Measurements from ENCODE around the gene BCAS3. TPM values are rescaled to one million over a fixed set of nuclear protein-coding genes. Genes with fewer than 3 reads are reported as not detected.
"Not testable (repeated sequence)": the region's sequence is repeated elsewhere in the genome, so short reads cannot be mapped to it uniquely, and the experiment has no call there.

Gene BCAS3
- total RNA-seq, 1 donor from 2014 or later: 43.6 TPM

DNA sequence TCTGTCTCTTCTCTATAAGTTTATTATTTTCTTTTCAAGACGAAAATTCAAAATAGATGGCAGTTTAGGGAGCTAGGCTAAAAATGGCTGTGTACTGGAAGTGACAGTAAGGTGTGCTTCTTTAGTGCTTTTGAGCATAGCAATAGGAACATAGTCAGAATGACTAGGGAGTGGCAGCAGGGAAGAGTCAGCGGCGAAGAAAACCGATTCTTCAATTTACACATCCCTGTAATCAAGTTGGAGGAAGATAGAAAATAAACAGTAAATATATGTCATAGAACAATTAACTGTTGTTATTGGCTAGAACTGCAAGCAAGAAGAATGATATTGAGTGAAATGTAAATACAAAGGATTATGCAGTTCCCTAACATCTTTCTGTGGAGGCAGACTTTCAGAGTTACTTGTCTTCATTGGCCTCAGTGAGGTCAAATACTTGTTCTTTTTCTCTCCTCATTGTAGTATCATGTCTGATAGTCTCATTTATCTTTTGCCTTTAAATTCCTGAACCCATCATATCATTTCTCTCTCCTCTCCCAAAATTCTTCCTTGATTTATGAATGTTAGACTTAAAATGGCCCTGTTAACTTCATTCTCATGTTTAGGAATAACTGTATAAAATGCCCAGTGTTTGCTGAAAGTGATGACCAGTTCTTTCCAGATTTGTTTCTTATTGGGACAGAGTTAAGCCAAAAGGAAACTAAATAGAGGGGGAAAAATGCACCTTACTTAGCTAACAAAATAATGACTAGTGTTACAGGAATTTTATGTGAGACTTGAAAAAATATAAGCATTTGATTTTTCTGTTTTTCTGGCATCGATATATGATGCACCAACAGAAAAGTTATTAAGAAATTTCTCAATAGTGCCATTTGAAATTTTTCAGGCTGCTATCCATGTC is 211.4 kb downstream of the BCAS3 start:
- no peak for DNase-seq

DNA sequence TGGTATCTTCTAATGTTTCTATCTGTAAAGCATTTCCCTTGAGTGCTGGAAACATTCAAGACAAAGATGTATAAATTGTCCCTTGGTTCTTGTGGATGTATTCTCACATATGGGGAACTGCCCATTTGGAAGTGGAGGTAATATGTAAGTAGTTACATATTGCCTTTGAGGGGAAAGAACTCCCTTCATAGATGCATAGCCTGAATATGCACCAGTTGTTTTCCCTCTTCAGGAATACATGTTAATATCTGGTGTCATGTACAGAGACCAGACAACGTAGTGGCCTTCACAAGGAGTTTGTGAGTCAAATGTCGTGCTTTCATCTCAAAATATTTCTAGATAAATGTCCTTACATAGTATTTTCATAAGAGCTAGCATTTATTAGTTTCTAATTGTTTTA is 213.5 kb downstream of the BCAS3 start:
- no peak for DNase-seq

DNA sequence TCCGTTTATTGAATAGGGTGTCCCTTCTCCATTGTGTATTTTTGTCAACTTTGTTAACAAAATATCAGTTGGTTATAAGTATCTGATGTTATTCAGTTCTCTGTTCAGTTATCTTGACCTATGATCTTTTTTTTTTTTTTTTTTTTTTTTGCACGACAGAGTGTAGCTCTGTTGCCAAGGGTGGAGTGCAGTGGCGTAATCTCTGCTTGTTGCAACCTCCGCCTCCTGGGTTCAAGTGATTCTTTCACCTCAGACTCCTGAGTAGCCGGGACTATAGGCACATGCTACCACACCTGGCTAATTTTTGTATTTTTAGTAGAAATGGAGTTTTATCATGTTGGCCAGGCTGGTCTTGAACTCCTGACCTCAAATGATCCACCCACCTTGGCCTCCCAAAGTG is 215.8 kb downstream of the BCAS3 start:
- DNase-seq: no peak

DNA sequence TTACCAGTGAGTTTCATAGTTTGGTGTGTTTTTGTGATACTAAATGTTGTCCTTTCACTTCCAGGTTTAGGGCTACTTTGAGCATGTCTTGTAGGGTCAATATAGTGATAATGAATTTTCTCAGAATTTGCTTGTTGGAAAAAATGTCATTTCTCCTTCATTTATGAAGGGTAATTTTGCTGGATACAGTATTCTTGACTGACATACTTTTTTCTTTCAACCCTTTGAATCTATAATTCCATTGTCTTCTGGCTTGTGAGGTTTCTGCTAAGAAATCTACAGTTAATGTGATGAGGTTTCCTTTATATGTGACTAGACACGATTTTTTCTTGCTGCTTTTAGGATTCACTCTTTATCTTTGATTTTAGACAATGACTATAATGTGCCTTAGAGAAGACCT is 219.3 kb downstream of the BCAS3 start:
- DNase-seq: no peak

DNA sequence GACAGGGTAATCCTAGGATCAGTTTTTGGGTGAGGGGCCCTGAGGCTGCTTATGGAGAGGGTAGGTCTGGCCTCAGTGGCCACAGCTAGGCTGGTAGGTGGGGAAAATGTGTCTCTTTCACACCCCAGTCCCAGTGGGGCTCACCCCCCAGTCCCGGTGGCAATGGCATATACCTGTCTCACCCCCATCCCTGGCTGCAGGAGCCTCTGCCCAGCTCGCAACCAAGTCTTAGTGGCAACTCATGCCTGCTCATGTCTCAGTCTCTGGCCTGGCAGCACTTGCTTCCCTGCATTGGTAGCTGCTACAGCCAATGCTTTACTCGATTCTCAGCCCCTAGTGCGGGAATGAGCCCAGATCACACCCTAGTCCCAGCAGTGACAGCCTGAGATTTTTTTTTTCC is 221.5 kb downstream of the BCAS3 start:
- no peak for DNase-seq

DNA sequence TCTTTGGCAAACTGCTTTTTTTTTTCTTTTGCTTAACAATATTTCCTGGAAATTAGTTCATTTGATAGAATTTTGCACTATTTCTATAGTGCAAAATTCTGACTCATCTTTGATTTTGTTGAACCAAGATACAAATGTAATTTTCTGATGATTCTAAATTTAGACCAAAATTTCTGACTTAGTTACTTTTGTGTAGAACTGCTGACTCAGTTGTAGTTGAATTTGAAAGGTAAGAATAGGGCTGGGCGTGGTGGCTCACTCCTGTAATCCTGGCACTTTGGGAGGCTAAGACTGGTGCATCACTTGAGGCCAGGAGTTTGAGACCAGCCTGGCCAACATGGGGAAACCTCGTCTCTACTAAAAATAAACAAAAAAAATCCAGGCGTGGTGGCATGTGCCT is 223.0 kb downstream of the BCAS3 start:
- no peak for DNase-seq

DNA sequence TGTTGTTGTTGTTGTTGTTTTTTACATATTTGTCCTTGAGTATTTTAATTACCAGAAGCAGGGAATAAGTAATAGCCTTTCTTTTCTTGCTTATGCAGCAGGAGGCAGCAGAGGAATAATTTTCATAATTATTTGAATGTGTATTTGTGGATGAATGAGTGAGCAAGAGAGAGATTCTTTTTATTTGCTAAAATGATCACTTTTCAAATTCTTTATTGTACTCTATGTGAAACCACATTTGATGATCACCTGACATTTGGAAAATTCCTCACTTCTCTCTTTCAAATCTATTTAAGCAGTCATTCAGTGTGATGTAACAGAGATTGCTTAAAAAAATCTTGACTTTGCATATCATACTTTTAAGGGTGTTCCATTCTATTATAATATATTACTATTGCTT is 223.6 kb downstream of the BCAS3 start:
- DNase-seq: no peak

DNA sequence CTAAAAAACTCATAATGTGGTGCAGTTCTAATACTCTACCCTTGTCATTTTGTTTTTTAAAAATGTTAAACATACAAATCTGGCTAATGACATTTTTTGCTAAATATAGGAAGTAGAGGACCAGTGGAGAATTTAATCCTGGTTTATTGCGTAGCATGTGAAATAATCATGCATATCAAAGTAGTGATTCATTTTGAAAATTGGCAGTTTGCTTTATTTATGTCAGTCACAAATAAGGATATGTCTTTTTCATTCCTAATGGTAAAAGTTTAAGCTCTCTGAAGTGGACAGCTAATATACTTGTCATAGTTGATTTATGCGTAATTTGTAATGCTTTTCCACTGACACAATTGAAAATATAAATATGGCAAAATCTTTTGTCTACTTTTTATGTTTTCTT is 224.2 kb downstream of the BCAS3 start:
- DNase-seq: no peak

DNA sequence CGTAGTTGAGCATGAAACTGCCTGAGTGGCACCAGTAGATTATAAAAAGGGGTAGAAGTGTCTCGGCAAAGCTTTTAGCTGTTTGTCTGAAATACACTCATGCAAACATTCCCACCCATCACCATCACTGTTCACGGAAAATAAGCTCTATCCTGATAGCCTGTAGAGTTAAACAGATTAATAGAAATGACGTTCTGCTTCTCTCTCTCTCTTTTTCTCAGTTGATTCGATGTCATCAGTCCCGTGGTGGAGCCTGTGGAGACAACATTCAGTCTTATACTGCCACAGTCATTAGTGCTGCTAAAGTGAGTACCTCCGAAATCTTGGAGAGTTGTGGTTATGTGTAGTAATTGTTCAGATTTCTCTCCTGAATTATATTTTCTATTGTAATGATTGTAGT is 224.7 kb downstream of the BCAS3 start:
- DNase-seq: no peak

DNA sequence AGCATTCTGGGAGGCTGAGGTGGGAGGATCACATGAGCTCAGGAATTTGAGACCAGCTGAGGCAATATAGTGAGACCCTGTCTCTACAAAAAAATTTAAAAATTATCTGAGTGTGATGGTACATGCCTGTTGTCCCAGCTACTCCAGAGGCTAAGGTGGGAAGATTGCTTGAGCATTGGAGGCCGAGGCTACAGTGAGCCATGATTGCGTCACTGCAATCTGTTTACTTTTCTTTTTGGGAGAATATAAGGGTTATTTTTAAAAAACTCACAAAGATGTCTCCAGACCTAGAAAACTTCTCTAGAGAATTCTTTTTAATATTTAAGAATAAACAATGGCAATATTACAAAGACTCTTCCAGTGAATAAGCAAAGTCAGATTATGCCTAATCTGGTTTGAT is 226.9 kb downstream of the BCAS3 start:
- DNase-seq: no peak

DNA sequence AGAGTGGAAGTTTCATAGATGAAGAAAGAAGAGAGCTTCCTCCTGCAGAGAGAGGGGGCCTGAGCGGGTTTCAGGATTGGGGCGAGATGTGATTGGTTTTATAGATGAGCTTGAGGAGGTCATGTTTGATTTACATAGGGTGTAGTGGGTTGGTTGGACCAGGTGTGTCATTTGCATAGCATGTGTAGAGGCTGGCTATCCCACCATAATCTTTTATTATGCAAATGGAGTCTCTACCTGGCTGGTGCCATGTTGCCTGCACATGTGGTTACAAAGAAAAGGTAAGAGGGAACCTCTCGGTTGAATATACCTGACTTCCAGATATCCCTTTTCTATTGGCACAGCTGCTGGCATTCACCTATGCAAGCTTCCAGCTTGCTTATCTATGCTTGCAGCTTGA is 228.1 kb downstream of the BCAS3 start:
- DNase-seq: no peak

DNA sequence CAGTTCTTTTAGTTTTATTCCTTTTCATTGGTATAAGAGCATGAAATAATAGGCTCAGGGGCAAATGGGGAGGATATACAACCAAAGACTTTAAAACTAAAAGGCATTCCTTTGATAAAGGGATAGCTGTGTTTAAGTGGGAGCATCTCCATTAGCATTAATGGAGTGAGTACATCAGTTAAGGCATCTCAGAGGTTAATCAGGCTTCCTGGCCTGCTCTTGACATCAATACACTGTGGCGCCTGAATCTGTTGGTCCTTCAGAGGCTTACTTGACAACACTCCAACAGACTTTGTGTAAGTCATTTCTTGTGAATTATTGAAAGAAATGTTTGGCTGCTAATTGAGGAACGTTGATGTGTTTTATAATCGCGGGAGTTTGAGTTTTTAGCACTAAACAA is 230.7 kb downstream of the BCAS3 start:
- no peak for DNase-seq

DNA sequence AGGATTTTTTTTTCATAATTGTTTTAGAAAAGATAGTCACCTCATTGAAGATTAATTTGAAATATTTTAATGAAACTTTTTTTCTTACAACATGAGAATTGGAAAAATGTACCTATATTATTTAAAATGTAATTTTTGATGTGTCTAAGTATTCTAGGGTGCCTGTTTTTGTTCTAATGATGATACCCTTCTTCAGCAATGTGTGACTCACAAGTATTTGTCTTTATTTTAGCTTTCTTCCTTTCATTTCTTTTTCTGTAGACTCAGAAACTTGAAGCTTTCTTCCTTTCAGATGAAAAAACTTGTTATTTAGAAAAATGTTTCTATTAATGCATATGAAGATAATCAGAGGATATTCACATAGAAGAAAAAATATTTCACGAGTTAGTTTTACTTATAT is 231.8 kb downstream of the BCAS3 start:
- no peak for DNase-seq

DNA sequence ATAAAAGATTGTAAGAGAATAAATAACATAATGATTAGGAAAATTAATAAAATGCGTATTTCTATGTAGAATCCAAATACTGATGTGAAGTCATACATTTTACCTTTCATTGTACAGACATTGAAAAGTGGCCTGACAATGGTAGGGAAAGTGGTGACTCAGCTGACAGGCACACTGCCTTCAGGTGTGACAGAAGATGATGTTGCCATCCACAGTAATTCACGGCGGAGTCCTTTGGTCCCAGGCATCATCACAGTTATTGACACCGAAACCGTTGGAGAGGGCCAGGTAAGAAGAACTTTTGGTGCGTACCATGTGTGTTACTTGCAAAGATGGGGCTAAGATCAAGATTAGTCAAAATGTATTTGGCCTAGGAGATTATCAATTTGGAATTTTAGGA is 232.8 kb downstream of the BCAS3 start:
- DNase-seq: no peak

DNA sequence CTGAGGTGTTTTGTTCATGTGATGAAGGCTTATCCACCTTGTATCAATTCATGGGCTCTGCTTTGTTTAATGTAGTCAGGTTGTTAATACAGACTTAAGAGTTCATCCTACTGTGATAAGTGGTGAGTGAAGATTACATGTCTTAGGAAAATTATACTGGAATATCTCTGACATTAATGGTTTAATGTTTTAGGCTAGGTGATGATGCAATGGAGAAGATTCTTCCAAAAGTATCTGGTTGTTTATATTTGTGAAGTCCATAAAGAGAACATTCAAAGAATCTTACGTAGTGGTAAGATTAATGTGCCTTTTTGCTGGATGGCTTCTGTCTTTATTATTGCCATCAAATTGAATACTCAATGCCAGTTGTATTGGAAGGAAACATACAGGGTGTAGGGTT is 236.4 kb downstream of the BCAS3 start:
- DNase-seq: no peak

DNA sequence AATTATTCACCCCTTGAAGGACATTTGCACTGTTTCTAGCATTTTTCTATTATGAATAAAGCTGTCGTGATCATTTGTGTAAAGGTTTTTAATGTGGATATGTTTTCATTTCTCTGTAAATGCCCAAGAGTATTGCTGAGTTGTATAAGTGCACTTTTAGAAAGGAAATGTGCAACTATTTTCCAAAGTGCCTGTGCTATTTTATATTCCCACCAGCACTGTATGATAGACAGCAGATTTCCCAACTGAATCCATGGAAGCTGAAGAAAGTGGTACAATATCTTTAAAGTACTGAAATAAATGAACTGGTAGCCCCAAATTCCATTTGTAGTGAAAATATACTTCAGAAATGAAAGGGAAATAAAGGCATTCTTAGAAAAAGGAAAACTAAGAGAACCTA is 238.4 kb downstream of the BCAS3 start:
- no peak for DNase-seq

DNA sequence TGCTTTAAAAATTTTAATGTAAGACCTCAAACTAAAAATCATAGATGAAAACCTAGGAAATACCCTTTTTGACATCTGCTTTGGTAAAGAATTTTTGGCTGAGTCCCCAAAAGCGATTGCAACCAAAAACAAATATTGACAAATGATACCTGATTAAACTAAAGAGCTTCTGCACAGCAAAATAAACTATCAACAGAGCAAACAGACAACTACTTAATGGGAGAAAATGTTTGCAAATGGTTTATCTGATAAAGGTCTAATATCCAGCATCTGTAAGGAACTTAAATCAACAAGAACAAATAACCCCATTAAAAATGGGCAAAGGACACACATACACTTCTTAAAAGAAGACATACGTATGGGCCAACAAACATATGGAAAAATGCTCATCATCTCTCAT is 242.5 kb downstream of the BCAS3 start:
- no peak for DNase-seq

DNA sequence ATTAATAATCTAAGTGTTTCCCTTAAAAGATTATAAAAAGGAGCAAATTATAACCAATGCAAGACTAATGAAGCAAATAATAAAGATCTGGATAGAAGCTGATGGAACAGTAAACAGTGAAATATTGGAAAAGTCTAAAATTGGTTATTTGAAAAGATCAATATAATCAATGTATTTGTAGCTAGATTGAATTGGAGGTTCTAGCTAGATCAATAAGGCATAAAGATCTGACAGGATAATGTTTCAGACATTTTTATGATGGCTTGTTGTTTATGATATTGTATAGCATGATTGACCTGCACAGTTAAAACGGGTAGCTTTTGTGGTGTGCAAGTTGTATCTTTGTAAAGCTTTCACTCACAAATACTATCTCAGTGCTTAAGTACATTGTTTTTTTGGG is 245.3 kb downstream of the BCAS3 start:
- no peak for DNase-seq

DNA sequence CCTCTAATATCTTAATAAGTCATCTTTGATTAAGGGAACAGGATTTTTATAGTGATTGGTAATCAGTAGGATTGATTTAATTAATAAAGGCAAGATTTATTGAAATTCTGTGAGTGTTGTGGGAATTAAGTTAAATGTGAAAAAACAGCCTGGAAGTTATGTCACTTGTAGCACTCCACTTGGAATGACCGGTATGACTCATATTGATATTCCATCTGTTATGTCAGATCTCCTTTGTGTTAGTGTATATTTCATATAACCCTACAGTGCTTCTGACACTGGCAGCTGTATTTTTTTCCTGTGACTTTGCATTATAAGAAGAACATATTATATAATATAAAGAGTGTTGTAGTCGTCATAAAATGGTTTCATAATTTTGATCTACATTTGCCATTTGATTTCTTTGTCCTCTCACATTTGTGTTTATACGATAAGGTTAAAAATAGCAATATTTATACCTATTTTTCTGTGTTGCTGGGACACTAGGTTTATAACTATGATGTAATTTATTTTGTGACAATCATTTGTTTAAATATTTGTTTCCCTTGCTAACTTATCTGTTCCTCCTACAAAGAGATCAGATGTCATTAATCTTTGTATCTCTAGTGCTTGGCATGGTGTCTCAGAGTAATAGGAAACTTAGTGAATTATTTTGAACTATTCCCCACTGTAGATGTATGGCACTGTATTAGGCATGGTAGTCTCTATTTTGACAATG is 249.0 kb downstream of the BCAS3 start:
- no peak for DNase-seq

DNA sequence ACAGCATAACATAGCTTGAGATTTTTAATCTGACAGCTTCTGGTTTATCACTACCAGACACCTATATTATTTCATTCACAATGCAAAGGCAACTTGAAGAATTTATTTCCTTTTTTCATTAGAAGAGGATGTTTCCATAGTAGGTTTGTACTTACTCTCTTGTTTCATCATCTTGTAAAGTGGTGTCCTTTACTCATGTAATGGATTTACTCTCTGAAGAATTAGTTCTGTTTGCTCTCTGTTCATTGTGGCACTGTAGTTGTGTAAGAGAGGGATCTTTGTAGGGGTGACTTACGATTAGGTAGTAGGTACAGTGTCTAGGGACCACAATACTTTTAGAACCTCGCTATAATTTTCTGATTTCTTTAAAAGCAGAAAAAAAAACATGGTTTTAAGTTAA is 256.1 kb downstream of the BCAS3 start:
- no peak for DNase-seq

DNA sequence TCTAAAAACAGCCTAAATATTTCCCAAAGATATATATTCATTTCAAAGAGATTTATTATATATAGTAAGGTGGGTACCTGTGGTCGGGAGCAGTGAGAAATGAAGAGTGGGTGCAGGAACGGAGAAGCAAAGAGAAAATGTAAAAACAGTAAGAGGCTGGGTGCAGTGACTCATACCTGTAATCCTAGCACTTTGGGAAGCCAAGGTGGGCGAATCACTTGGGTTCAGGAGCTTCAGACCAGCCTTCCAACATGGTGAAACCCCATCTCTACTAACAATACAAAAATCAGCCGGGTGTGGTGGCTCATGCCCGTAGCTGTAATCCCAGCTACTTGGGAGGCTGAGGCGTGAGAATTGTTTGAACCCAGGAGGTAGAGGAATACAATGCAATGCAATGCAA is 257.1 kb downstream of the BCAS3 start:
- no peak for DNase-seq

DNA sequence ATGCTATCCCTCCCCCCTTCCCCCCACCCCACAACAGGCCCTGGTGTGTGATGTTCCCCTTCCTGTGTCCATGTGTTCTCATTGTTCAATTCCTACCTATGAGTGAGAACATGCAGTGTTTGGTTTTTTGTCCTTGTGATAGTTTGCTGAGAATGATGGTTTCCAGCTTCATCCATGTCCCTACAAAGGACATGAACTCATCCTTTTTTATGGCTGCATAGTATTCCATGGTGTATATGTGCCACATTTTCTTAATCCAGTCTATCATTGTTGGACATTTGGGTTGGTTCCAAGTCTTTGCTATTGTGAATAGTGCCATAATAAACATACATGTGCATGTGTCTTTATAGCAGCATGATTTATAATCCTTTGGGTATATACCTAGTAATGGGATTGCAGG is 258.3 kb downstream of the BCAS3 start:
- not testable (repeated sequence) for DNase-seq

DNA sequence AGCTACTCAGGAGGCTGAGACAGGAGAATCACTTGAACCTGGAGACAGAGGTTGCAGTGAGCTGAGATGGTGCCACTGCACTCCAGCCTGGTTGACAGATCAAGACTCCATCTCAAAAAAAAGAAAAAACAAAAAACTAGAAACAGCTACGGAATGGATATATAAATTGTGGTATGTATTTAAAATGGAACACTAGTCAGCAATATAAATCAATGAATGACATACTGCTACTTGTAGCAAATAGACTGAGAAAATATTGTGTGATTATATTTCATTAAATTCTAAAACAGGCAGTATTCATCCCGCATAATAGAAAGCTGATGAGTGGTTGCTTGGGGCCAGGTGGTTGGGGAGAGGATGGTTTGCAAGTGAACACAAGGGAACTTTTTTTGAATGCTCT is 261.7 kb downstream of the BCAS3 start:
- DNase-seq: no peak

DNA sequence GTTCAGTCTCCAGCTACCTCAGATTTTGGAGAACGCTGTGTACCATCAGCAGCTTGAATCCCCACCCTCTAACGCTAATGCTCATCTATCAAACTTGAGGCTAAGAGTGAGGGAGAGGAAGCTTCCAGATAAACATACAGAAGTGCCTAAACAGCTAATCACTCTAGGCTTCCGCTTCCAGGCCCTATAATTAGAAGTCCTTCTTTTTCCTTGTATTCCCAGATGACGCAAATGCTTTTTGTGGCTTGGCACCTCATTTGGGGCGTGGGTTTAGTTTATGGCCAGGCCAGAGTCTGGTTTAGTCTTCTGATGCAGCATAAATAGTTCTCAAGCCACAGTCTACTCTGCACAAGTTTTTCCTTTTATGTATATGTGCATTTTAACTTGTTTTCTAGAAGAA is 263.4 kb downstream of the BCAS3 start:
- DNase-seq: peak; percentile 52

Measured in skin of body (tissue), 2 donors.